Hematopoietic multipotent progenitor cell treated with erythropoietin and hydrocortisone succinate and interleukin-3 and kit ligand, for 17 days (in vitro differentiated cells): ENCODE measurements around the gene BTBD18.

Source experiments
- DNase-seq: peaks from one replicate; pipeline ENCODE4 v3.0.0-alpha.2; 2015; ENCODE audit warnings: low spot score

BTBD18 gene

GRCh38 chr11:57751676-57752253, at the start of gene BTBD18:
TSS of gene BTBD18 (minus strand) at chr11:57751819. CDS start at chr11:57751188, 631 bp downstream.
- peak; percentile 42 for DNase-seq

- no peak for DNase-seq
Observed at GRCh38 chr11:57801183-57801485, 49.5 kb upstream of the BTBD18 start.

GRCh38 chr11:57800444-57801182, 49.0 kb upstream of the BTBD18 start:
- DNase-seq: peak; percentile 68

GRCh38 chr11:57798905-57799559, 47.4 kb upstream of the BTBD18 start:
- DNase-seq: no peak

- no peak for DNase-seq
Observed at GRCh38 chr11:57793351-57794115, 41.9 kb upstream of the BTBD18 start.

DNA sequence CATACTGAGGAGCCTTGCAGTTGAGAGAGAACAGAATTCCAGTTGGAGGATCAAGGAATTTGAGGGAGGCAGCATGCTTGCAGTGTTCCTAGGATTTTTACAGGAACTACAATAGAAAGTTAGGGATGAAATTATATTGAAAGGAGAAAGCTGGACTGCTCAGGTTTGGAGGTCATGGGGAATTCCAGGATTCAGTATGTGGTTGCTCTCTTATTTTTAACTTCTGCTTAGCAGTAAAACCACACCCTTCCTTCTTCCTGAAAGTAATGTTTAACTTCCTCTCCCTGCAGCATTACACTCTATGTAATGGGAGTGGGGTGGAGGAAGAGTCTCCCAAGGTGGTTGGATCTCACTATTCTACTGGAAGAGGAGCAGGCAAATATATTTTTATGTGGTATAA, 41.3 kb upstream of the BTBD18 start:
- DNase-seq: no peak

DNA sequence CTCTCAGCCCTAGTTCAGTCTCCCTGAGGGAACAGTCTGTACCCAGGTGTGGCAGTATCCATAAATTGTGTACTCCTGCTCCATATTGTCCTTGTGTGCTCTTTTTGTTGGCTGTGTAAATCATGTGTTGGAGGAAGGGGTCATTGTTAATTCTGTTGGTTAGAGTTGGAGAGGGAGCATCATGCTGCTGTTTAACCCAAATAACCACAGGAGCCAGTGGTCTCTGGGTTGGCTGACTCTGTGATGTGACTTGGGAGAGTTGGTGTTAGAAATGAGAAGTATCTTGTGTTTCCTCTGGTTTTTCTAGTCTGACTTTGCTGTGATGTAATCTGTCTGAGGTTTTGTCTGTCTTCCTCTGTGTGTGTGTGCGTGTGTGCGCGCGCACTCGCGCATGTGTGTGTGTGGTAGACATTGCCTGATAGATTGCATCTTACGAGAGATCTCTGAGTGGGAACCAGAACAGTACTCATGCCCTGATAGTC, 40.5 kb upstream of the BTBD18 start:
- no peak for DNase-seq

DNA sequence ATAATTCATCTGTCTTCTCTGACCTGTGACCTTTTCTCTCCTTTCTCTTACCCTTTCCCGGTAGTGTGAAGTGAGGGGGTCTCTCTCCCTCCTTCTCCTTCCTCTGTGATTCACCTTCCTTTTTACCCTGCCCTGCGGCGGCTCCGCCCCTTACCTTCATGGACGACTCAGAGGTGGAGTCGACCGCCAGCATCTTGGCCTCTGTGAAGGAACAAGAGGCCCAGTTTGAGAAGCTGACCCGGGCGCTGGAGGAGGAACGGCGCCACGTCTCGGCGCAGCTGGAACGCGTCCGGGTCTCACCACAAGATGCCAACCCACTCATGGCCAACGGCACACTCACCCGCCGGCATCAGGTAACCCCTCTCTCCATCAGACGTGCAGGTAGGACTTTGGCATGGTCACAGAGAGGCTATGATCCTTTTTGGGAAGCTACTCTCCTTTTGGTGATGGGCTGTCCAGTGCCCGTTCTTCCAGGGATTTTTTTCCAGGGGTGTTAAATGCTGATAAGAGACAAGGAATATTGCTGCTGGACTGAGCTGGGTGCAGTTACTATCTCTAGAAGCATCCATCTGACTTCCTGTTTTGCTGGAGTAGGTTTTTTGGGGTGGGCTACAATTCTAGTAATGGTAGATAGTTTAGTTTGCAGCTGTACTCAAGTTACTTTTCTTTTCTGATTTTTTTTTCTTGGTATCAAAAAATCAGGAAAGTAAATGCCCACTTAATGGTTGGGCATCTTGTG, 39.9 kb upstream of the BTBD18 start:
- no peak for DNase-seq

DNA sequence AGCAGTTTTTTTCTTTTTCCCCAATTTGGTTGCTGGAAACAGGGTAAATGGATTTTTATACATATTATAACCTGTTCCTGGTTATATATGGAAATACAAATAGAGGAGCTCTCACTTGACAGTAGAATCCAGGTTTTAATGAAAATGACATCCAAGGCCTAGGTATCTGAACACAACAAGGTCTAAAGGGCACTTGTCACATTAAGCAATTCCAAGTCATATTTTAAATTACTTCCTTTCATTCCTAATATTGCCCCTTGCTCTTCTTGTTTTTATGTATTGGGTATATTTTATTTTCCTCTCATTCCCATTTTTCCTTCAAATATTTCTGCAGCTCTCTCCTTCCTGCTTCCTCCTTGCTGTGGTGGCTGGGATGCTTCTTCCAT, 37.1 kb upstream of the BTBD18 start:
- DNase-seq: no peak

DNA sequence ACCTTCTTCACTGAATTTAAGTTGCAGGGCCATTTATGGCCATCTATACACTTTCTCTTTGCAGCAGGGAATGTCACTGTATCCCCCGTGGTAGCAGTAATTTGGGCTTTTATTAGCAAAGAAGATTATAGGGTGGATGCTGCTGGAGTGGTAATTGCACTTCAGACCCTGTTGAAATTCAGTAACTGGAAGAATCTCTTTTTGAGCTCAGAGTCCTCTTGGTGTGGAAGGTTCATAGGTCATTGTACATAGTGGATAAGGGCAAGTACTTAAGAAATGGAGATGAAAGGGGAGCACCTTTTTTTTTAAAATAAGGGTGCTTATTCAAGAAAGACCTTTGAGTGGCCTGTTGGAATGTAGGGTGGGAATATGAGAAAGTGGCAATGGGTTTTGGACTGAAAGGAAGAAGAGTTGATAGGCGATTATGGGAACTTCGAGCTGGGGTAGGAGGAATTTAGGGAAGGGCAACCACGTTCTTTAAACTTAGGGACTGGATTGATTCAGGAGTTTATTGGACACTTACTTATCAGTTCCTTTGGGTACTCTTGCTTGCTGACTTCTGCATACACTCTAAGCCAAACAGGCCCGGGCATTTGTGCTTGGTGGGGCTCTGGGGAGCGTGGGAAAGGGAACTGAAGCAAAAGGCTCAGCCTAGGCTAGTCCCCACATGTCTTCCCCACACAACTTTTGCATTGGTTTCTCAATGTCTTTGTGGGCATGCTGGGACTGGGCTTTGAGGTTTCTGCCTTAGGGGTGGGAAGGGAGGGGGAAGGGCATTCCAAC, 36.5 kb upstream of the BTBD18 start:
- no peak for DNase-seq

- no peak for DNase-seq
Observed at GRCh38 chr11:57787006-57787604, 35.5 kb upstream of the BTBD18 start.

- no peak for DNase-seq
Observed at GRCh38 chr11:57786436-57786835, 34.8 kb upstream of the BTBD18 start.

GRCh38 chr11:57785072-57785471, 33.5 kb upstream of the BTBD18 start:
- DNase-seq: no peak

GRCh38 chr11:57781529-57781943, 29.9 kb upstream of the BTBD18 start:
- DNase-seq: no peak

DNA sequence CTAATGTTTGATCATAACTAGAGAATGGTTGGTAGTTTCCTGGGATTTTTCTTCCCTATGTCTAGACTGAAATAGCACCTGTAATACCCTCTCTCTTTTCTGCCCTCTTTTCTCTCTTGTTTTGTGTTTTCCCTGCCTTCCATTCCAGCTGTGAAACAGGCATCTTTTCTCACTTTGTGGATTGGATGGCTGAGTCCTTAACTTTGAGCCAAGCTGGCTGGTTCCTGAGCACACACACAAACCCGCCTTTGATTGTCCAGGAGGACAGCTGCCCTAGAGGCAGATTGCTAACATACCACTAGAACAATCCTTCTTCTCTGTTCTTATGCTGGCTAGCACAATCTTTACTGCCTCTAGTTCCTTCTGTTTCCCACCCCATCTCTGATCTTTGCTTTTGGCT, 27.7 kb upstream of the BTBD18 start:
- no peak for DNase-seq

DNA sequence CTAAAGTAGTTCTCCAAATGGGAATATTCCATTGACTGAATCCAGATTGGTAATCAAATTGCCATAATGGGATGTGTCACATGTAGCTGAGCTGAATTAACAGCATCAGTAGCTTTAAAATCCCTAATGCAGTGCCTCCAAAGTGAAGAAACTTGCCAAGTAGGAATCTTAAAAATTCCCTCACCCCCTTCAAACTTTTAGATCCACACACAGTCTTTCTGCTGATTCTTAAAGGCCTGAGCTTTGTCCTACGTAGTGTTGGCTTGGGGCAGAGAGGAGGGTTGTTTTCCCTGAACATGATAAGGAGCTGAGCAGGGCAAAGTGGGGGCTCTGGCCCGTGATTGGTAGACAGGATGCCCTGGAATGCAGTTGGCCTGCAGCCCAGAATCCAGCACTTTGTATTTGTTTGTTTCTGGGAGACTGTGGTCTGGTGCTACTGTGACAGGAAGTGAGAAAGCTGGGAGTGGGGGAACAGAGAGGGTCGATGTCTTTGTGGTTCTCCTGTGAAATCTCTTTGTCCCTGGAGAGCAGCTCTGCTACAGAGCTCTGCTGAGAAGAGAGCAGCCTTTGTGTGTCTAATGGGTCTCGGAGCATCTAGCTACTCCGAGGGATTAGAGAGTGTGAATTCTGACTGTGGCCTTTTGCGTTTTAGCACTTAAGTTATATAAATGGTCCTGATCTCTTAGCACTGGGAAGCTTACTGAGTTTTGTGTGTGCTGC, 26.9 kb upstream of the BTBD18 start:
- DNase-seq: no peak

- DNase-seq: no peak
Observed at GRCh38 chr11:57777969-57778317, 26.3 kb upstream of the BTBD18 start.

DNA sequence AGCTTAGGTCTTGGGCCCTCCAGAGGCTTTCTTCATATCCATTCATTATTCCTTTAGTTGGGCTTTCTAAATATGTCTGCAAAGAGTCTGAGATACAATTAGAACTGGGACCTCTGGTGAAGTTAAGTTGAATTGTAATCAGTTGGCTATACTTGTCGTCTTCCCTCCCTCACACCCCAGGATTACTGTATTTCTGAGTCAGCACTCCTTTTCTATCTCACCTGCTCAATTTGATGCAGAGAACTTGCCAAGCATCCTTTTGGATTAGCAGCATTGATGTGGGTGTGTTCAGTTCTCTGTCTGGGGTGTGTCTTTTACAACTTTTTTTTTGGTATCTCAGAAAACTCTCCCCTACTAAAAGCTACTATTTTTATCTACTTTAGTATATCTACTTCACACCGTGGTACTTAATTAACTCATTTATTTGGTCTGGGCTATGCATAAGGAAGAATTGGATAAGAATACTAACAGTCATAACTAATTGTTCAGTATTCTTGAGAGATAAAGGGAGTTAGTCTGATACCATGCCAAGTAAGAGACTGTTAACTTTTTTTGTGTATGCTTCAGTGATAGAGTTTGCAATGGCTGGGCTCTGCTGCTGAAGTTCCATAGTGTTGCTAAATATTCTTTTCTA, 25.1 kb upstream of the BTBD18 start:
- DNase-seq: no peak

DNA sequence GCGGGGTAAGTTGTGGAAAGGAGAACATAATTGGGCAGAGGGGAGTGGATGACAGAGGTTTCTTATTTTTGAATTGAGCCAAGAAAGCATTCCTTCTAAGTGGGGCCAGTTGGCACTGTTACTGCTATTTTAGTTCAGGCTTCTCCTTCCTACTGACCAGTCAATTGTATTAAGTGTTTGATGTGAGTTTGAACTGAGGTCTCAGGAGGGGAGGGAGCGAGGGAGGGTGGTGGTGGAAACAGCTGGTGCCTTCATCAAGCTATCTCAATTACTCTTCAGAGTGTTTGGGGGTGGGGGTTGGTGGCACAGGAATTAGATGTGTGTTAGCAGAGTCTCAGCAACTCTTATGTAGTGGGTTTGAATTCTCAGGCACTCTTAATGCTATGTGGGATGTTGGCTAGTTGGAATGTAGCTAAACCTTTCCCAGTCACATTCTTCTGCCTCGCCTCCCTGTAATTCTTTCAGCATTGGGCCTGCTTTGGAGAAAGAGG, 24.5 kb upstream of the BTBD18 start:
- no peak for DNase-seq

GRCh38 chr11:57775491-57775890, 23.9 kb upstream of the BTBD18 start:
- DNase-seq: no peak
